Muscle layer of colon (tissue), 2 donors: ENCODE data around the gene PRSS33.

Experiments
- H3K27ac ChIP-seq: one replicate; pipeline ENCODE4 v1.7.0; 2013; ENCODE audit warnings: low read depth, mild to moderate bottlenecking, low read length, moderate library complexity
- H3K27me3 ChIP-seq, 2 donors: one replicate each; pipeline ENCODE4 v1.7.0; 2013; ENCODE audit warnings: low read length in 2 of 2, mild to moderate bottlenecking in 2 of 2; ENCODE audit not compliant: insufficient read depth in 2 of 2, control insufficient read depth in 1 of 2
- H3K36me3 ChIP-seq: one replicate; pipeline ENCODE4 v1.7.0; 2013; ENCODE audit warnings: mild to moderate bottlenecking, low read length; ENCODE audit not compliant: insufficient read depth
- H3K4me1 ChIP-seq: one replicate; pipeline ENCODE4 v1.7.0; 2013; ENCODE audit warnings: mild to moderate bottlenecking, low read length; ENCODE audit not compliant: insufficient read depth
- H3K4me3 ChIP-seq, 2 donors: one replicate each; pipeline ENCODE4 v1.7.0; 2013; ENCODE audit warnings: low read length in 2 of 2, low read depth in 1 of 2, mild to moderate bottlenecking in 1 of 2, moderate library complexity in 1 of 2
- H3K9ac ChIP-seq: one replicate; pipeline ENCODE4 v1.7.0; 2013; ENCODE audit warnings: low read length
- H3K9me3 ChIP-seq: one replicate; pipeline ENCODE4 v1.7.0; 2013; ENCODE audit warnings: mild to moderate bottlenecking, low read length
- donor health status: abdominal sarcoma.
- donor health status: Adenocarcinoma of cecum.

Gene PRSS33

DNA sequence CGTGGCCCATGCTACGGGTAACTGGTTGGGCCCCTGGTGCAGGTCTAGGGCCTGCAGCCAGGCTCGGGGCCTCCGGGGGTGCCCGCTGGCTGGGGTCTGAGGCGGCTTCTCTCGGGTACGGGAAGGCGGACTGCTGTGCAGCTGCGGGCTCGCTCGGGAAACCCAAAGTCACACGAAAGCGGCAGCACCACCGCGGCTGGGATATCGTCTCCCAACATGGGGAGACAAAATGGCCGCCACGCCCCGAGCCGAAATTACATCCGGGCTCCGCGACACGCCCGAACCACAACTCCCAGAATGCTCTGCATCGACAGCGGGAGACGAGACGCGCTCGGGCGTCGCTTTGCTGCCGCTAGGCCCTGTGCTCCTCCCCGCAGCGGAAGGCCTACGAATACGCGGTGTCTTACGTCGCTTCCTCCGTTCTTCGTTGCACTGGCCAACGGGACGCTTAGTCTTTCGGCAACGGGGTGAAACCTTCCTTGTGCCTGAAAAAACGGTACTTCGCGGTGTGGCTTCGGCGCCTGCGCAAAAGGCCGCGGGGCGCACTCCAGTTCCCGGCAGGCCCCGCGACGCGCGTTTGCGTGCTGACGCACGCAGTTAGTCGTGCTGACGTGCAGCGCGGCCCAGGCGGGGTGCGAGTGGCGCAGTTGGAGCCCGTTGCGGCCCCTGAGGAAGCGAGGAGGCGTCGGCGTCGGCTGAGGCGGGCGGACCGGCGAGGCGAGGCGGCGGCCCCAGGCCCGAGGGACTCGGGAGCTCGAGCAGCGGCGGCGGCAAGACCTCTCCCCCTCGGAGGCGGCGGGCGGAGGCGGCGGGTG lies 35.1 kb downstream of the PRSS33 start, which contains the start of gene SRRM2:
SRRM2 (plus strand) TSS at position 604 of the 815 bp plus-strand sequence. CDS start 3,727 bp downstream, outside the sequence.
- Histone ChIP-seq H3K9ac (peak within 1 kb of the TSS; percentile 86), H3K27ac (peak within 1 kb of the TSS; percentile 91), H3K4me3 (peak within 1 kb of the TSS; percentile 76 to 84), H3K27me3 (no peaks in the 10 kb centered on the region), H3K9me3 (no peaks in the 10 kb centered on the region), H3K4me1 (peaks cover 34% of the 10 kb centered on the region), H3K36me3 (peaks cover 6% of the 10 kb centered on the region)

DNA sequence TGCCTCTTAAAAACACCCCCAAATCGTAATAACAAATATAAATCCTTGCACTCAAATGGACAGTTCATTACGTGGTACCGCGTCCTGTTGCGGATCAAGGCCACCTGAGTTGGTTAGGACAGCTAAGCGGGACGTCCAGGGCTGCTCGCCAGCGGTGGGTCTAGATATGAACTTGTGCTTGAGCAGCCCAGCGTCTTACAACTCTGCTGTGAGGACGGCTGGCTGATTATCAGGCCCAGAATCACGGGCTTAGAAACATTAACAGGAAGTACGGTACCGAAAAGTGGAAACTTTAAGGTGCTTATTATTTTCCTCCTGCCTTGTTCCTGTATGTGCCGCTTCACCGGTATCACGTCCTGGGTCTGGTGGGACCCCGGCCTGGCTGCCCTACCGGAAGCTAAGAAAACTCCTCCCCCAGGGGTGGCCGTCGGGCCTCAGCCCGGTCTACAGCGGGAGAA lies 35.8 kb downstream of the PRSS33 start:
- Histone ChIP-seq H3K9me3 (no peaks in the 10 kb centered on the region), H3K36me3 (peaks cover 4% of the 10 kb centered on the region), H3K9ac (peak overlapping the region; percentile 36), H3K4me3 (peak overlapping the region; percentile 36 to 76), H3K4me1 (peaks cover 28% of the 10 kb centered on the region), H3K27me3 (no peaks in the 10 kb centered on the region), H3K27ac (peak overlapping the region; percentile 91)

DNA sequence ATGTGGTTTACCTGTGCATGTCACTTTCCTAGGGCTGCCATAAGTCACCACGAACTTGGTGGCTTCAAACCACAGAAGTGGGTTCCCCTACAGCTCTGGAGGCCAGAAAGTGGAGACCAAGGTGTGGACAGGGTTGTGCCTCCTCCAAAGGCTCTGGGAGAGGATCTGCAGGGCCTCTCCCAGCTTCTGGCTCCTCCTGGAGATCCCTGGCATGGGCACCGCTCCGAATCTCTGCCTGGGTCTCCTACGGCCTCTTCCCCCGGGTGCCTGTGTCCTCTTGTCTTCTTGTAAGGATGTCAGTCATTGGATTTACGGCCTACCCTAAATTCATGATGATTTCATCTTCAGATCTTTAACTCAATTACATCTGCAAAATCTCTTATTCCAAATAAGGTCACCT lies 37.4 kb downstream of the PRSS33 start:
- Histone ChIP-seq H3K9ac (no peak overlapping the region), H3K4me3 (no peak overlapping the region), H3K4me1 (peaks cover 11% of the 10 kb centered on the region), H3K36me3 (no peaks in the 10 kb centered on the region), H3K9me3 (no peaks in the 10 kb centered on the region), H3K27me3 (no peaks in the 10 kb centered on the region), H3K27ac (no peak overlapping the region)

DNA sequence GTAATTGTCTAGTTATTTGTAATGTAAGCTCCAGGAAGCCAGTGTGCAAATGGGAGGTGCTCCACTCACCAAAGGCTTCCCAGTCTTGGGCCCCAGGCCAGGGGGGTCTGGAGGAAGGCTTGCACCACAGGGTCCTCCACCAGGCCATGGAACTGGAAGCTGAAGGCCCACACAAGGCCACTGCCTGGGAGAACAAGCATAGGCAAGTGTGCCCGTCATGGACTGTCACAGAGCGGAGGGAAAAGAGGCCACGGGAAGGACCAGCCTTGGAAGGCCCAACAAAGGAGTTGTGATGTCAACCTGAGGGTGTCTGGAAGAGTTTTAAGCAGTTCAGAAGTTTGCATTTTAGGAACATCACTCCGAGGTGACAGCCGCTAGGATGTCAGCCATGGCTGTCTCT lies 37.9 kb downstream of the PRSS33 start:
- Histone ChIP-seq H3K4me3 (no peak overlapping the region), H3K4me1 (peaks cover 7% of the 10 kb centered on the region), H3K27ac (no peak overlapping the region), H3K9ac (no peak overlapping the region), H3K9me3 (no peaks in the 10 kb centered on the region), H3K36me3 (no peaks in the 10 kb centered on the region), H3K27me3 (no peaks in the 10 kb centered on the region)

DNA sequence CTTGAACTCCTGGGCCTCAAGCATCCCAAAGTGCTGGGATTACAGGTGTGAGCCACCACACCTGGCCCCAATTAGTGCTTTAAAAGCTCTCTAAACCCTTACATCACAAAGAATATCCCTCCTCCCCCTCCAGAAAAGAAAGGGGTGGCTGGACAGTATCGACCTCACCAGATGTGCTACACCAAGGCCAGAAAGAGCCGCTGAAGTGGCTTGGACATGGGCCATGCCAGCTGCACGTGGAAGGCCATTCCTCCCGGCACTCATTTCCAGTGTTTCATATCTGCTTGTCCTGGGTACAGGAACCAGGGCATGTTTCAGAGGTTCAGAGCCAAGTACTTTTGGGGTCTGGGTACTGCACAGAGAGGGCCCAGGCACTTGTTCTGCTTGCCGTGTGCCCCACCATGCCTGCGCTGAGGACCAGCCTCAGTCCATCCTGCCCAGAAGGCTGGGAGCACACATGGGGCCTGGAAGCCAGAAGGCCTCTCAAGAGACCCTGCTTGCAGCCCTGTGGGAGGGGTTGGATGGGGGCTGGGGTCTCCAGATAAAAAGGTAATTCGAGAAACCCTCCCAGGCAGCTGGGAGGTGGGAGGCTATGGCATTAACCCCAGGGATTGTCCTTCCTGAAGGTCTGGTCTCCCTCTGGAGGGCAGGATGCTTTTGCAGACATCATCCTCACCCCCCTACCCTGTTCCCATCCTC lies 38.5 kb downstream of the PRSS33 start:
- Histone ChIP-seq H3K4me1 (peaks cover 4% of the 10 kb centered on the region), H3K9me3 (no peaks in the 10 kb centered on the region), H3K27ac (no peak overlapping the region), H3K36me3 (no peaks in the 10 kb centered on the region), H3K9ac (no peak overlapping the region), H3K27me3 (no peaks in the 10 kb centered on the region), H3K4me3 (no peak overlapping the region)

DNA sequence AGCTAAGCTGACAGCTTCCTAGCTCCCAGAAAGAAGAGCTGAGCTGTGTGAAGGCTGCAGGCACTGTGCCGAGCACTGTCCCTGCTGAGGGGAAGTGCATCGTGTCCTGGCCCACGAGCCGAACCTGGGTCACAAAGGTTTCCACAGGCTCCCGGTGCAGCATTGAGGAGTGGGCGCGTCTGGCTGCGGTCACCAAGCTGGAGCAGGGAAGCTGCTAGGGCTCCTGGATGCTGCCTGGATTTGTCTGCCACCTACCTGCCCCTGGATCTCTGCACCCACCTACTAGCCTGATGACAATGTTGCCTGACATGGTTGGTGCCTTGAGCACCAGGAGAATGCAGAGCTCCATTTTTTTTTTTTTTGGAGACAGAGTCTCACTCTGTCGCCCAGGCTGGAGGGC lies 41.4 kb downstream of the PRSS33 start:
- Histone ChIP-seq H3K27me3 (no peaks in the 10 kb centered on the region), H3K9me3 (no peaks in the 10 kb centered on the region), H3K4me3 (no peak overlapping the region), H3K27ac (no peak overlapping the region), H3K4me1 (no peaks in the 10 kb centered on the region), H3K36me3 (no peaks in the 10 kb centered on the region), H3K9ac (no peak overlapping the region)

DNA sequence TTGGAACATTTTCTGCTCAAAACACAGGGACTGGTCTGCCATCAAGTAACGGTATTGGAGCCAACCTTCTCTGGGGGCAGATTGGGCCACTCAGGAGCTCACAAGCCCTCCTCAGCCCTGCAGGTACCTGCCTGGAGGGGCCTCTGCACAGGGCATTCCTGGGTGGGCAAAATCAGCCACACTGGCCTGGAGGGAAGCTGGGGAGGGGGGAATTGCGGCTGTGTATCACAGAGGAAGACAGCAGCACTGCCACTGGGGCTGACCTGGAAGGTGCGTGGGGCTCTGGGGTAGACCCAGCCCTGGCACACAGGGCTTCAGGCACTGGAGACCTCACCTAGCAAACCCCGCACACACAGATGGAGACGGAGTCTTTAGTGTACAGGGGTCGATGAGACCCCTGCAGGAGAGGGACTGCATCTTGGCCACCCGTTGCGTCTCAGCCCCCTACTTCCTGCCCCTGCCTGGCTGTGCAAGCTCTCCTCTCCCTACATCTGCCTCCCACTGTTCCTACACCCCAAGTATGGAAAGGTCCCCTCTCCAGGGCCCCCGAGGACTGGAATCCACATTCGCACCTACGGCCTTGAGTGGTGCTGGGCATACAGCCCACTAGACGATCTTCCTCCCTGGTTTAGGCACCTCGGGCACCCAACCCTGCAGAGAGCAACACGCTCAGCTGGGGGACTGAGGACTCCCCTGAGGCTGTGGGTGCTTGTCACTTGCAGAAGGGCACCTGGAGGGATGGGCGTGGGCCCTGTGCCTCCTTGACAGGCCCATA lies 42.1 kb downstream of the PRSS33 start:
- Histone ChIP-seq H3K9me3 (no peaks in the 10 kb centered on the region), H3K4me1 (no peaks in the 10 kb centered on the region), H3K27me3 (no peaks in the 10 kb centered on the region), H3K9ac (no peak overlapping the region), H3K4me3 (no peak overlapping the region), H3K27ac (no peak overlapping the region), H3K36me3 (no peaks in the 10 kb centered on the region)

DNA sequence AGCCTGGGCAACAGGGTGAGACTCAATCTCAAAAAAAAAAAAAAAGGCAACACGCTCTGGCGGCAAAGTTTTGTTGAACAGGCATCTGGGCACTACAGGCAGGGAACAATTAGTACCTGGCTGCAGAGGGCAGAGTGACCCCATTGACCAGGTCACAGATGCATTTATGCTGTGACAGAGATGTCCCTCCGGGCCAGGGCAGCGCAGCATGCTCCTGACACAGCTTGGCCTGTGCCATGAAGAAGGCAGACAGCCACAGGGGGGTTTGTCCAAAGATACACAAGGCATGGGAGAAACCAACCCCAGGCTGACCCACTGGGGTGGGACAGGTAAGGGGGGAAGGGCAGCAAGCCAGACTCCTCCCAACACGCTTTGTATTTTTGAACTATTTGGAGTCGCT lies 42.6 kb downstream of the PRSS33 start:
- no peak overlapping the region for H3K27ac ChIP-seq
- no peaks in the 10 kb centered on the region for H3K4me1 ChIP-seq
- H3K4me3 ChIP-seq, result no peak overlapping the region
- H3K36me3 ChIP-seq, result no peaks in the 10 kb centered on the region
- H3K9me3 ChIP-seq, result no peaks in the 10 kb centered on the region
- H3K9ac ChIP-seq, result no peak overlapping the region
- H3K27me3 ChIP-seq, result peaks cover 0 to under 1% of the 10 kb centered on the region in 2 donors

DNA sequence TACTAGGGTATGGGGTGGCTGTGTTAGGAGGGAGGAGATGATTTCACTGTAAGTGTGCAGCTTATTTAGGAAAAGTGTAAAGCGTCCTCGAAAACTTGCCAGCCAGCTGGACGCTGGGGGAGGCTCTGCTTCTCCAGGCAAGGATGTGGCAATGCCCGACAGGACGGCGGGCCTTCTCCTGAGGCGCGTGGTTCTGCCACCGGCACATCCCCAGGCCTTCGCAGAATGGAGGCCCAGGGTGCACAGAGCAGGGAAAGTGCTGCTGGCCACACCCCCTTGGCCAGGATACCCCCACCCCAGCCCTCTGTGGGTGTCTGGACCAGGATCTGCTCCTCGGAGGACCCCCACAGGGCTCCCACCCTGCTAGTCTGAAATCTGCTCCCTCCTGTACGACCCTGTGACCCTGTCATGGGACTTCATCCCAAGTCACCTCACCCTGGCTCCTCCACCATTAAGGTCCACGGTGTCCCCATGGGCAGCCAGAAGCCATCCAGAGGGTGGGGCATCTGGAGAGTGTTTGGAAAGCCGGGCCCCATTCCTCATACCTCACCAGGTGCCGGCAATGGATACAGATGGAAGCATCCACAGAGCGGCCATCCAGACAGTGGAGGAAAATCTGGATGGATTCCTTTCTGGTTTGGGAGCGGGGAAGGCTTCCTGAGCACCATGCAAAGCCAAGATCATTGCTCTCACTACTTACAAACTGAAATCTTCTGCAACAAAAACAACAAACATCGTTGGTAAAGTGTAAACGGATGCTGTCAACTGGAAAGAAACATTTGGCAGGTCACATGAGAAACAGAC lies 44.2 kb downstream of the PRSS33 start:
- Histone ChIP-seq H3K27me3 (peaks cover 0 to 7% of the 10 kb centered on the region in 2 donors), H3K36me3 (no peaks in the 10 kb centered on the region), H3K4me1 (no peaks in the 10 kb centered on the region), H3K4me3 (no peak overlapping the region), H3K9ac (no peak overlapping the region), H3K9me3 (no peaks in the 10 kb centered on the region), H3K27ac (no peak overlapping the region)

DNA sequence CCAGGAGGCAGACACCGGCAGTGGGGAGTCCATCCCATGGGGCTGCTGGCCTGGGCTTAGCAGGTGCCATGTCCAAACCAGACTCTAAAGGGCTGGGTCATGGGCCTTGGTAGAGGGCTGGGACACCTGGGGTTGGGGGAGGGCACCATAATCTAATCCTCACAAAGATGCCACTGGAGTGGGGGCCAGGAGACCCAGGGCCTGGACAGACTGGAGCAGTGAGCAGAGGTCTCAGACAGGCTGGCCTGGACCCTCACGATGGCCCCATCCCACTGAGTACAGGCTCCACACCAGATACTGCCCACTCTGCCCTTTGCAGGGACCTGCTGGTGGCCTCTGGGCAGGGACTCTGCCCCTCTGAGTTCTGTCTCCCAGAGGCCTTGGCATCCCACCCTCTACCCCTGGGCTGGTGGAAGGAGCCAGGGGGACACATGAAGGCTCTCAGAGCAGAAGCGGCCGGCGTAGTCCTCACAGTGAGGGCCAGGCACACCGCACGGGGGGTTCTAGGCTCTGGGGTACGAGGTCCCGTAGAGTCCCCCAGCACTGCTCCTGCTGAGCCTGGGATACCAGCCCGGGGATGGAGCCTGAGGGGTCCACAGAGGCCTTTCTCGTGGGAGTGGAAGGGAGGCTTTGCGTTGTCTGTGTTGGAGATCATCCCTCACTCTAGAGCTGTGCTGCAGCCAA lies 44.9 kb downstream of the PRSS33 start:
- Histone ChIP-seq H3K36me3 (no peaks in the 10 kb centered on the region), H3K4me3 (no peak overlapping the region), H3K9ac (no peak overlapping the region), H3K4me1 (no peaks in the 10 kb centered on the region), H3K27ac (no peak overlapping the region), H3K27me3 (peaks cover 0 to 7% of the 10 kb centered on the region in 2 donors), H3K9me3 (no peaks in the 10 kb centered on the region)
